MG63 (cell line): ENCODE measurements around the gene PAFAH2. TPM values are rescaled to one million over a fixed set of nuclear protein-coding genes. Genes with fewer than 3 reads are reported as not detected.
A peak's percentile ranks its signal among the peaks of the same experiment; 100 is the strongest.

ENCODE experiments used
- DNase-seq: peaks from one replicate; pipeline ENCODE4 v3.0.0-alpha.2; 2020
- H3K27me3 ChIP-seq: fragments of 250-450 bp; sonication (Bioruptor Pico); 2 replicates; pipeline ENCODE4 v1.5.1; 2020; ENCODE audit warnings: mild to moderate bottlenecking, moderate library complexity
- H3K36me3 ChIP-seq: fragments of 250-450 bp; sonication (Bioruptor Pico); 2 replicates; pipeline ENCODE4 v1.5.1; 2020; ENCODE audit warnings: mild to moderate bottlenecking, moderate library complexity
- H3K4me3 ChIP-seq: fragments of 250-450 bp; sonication (Bioruptor Pico); 2 replicates; pipeline ENCODE4 v1.5.1; 2020; ENCODE audit warnings: mild to moderate bottlenecking, moderate library complexity
- H3K9me3 ChIP-seq: fragments of 250-450 bp; sonication (Bioruptor Pico); 2 replicates; pipeline ENCODE4 v1.5.1; 2020; ENCODE audit warnings: mild to moderate bottlenecking, moderate library complexity
- total RNA-seq: library from RNA; depleted of rRNA; stranded (reverse); fragments of >200 nt; shearing (Covaris generic); gene quantifications from 2 replicates; pipeline ENCODE4 v1.2.3, GENCODE V29; 2014; ENCODE audit warnings: low replicate concordance

The PAFAH2 gene
- total RNA-seq, 1 experiment from 2014 or later: 4.5 TPM

- peak; percentile 93 for DNase-seq
Observed at GRCh38 chr1:26035203-26035958, 37.5 kb upstream of the PAFAH2 start.

GRCh38 chr1:26034504-26035202 lies 36.8 kb upstream of the PAFAH2 start:
- no peak for DNase-seq
- H3K4me3 ChIP-seq: peak overlapping the region; percentile 61
- H3K27me3 ChIP-seq: no peaks in the 10 kb centered on the region
- no peaks in the 10 kb centered on the region for H3K36me3 ChIP-seq
- no peaks in the 10 kb centered on the region for H3K9me3 ChIP-seq

More at GRCh38 chr1:26035203-26035958, 37.5 kb upstream of the PAFAH2 start:
- Histone ChIP-seq H3K4me3 (peak overlapping the region; percentile 61), H3K9me3 (no peaks in the 10 kb centered on the region), H3K36me3 (no peaks in the 10 kb centered on the region), H3K27me3 (no peaks in the 10 kb centered on the region)

GRCh38 chr1:26032656-26033357 lies 34.9 kb upstream of the PAFAH2 start:
- H3K36me3 ChIP-seq: no peaks in the 10 kb centered on the region
- DNase-seq: no peak

GRCh38 chr1:26031611-26032220 lies 33.9 kb upstream of the PAFAH2 start:
- no peak for DNase-seq

More at GRCh38 chr1:26032656-26033357, 34.9 kb upstream of the PAFAH2 start:
- no peak overlapping the region for H3K4me3 ChIP-seq
- H3K9me3 ChIP-seq: no peaks in the 10 kb centered on the region
- H3K27me3 ChIP-seq: no peaks in the 10 kb centered on the region

GRCh38 chr1:26031196-26031595 lies 33.3 kb upstream of the PAFAH2 start:
- Histone ChIP-seq H3K9me3 (no peaks in the 10 kb centered on the region), H3K27me3 (no peaks in the 10 kb centered on the region), H3K36me3 (no peaks in the 10 kb centered on the region), H3K4me3 (no peak overlapping the region)
- no peak for DNase-seq

More at GRCh38 chr1:26031611-26032220, 33.9 kb upstream of the PAFAH2 start:
- no peak overlapping the region for H3K4me3 ChIP-seq
- no peaks in the 10 kb centered on the region for H3K9me3 ChIP-seq
- no peaks in the 10 kb centered on the region for H3K36me3 ChIP-seq
- H3K27me3 ChIP-seq: no peaks in the 10 kb centered on the region

DNA sequence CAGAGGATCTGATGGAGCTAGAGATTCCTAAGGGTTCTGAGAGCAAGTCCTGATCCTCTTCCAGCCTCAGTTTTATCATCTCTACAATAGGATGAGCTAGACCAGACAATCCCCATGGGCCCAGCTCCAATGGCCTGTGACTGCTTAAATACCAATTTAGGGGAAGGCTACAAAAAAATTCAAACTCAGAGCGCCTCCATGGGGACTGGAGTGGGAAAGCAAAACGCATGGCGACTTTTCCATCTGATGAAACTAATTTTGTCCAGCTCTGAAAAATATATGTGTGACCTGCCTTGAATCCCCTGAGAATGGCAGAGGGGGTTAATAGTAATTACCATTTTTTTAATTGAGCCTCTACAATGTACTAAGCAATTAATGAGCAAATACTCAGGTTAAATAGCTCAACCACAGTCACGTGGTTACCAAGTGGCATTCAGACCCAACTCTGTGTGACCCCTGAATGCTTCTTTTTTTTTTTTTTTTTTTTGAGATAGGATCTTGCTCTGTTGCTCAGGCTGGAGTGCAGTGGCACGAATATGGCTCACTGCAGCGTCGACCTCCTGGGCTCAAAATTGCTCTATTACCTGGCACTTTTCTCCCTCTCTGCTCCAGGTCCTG lies 32.1 kb upstream of the PAFAH2 start:
- Histone ChIP-seq H3K9me3 (no peaks in the 10 kb centered on the region), H3K27me3 (no peaks in the 10 kb centered on the region), H3K4me3 (no peak overlapping the region), H3K36me3 (no peaks in the 10 kb centered on the region)
- DNase-seq: no peak

DNA sequence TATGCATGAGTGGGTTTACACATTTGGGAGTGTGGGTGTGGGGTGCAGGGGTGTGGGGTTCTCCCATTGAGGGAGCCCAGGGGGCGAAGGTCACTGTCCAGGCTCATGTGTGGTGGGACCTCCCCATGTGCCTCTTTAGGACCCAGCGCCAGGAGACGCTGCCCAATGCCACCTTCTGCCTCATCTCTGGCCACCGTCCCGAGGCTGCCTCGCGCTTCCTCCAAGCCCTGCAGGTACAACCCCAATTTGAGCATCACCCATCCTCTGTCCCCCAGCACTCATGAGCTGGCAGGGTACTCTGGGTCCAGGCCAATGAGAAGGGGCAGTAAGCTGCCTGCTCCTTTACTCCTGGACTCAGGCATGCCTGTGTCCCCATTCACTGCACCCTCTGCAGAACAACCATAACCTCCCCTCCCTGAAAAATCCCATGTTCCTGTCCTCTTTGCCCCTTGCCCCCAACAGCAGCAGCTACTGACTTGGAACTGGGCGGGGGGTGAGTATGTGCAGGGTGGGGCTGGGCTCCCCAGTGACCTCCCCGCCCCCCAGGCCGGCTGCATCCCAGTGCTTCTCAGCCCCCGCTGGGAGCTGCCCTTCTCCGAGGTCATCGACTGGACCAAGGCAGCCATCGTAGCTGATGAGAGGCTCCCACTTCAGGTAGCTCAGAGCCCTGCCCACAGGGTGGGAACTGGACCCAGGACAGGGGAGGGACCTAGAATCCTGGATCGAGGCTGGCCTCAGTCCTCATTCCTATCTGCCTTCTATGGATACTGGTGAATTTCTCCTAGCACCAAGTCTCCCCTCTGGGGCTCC lies 31.4 kb upstream of the PAFAH2 start:
- H3K4me3 ChIP-seq: no peak overlapping the region
- no peaks in the 10 kb centered on the region for H3K36me3 ChIP-seq
- no peaks in the 10 kb centered on the region for H3K9me3 ChIP-seq
- DNase-seq: no peak
- H3K27me3 ChIP-seq: no peaks in the 10 kb centered on the region

DNA sequence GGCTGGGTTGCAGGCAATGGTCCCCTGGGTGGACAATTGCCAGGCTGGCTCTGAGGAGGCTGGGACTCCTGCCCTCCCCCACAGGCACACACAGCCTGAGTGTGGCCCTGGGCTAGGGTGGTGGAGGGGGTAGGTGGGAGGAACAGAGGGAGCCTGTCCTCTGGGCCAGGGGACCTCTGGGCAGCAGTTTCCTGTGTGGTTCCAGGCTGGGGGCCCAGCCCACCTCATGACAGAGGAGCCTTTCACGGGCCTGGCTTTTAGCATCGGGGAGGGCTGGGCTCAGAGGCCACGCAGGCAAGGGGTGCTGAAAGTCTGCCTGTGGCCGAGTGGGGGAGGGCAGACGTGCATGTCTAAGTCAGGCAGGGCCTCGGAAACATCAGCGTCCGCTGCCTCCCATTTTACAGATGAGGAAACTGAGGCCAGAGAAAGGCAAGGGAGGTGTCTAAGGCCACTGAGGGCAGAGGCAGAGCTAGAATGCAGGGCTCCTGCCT lies 30.7 kb upstream of the PAFAH2 start:
- H3K27me3 ChIP-seq: no peaks in the 10 kb centered on the region
- no peak for DNase-seq
- no peaks in the 10 kb centered on the region for H3K36me3 ChIP-seq
- H3K4me3 ChIP-seq: no peak overlapping the region
- no peaks in the 10 kb centered on the region for H3K9me3 ChIP-seq

DNA sequence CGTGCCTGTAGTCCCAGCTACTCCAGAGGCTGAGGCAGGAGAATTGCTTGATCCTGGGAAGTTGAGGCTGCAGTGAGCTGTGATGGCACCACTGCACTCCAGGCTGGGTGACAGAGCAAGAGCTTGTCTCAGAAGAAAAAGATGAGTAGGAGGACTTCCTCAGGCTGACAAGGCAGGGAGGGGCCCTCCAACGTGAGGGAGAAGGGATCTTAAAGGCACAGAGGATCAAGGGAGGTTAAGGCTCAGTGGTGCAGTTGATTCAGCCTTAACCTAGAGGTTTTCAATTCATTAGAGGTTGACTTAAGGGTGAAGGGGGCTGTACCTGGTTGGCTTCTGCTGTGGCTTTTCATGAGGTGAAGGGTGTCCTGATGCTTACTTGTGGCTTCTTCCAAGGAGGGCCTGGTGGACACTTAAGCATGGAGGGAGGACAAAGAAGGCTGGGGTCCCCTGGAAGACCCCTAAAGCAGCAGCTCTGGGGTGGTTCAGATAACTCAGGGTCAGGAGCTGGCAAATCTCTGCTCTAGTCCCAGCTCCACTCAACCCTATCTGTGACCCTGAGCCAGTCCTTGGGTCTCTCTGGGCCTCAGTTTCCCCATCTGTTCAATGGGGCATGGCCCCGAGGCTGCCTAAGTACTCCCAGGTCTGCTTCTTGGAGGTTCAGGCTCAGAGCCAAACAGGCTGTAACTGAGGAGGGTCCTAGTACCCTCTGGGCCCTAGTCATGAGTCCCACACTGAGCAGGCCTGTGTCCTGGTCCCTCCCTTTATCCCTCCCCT lies 30.0 kb upstream of the PAFAH2 start:
- no peaks in the 10 kb centered on the region for H3K9me3 ChIP-seq

GRCh38 chr1:26025517-26025916 lies 27.7 kb upstream of the PAFAH2 start:
- no peaks in the 10 kb centered on the region for H3K36me3 ChIP-seq
- H3K27me3 ChIP-seq: no peaks in the 10 kb centered on the region
- H3K9me3 ChIP-seq: no peaks in the 10 kb centered on the region
- no peak for DNase-seq
- no peak overlapping the region for H3K4me3 ChIP-seq

More for the DNA sequence above, 30.0 kb upstream of the PAFAH2 start:
- no peaks in the 10 kb centered on the region for H3K27me3 ChIP-seq
- DNase-seq: no peak
- H3K4me3 ChIP-seq: no peak overlapping the region
- no peaks in the 10 kb centered on the region for H3K36me3 ChIP-seq

GRCh38 chr1:26025060-26025459 lies 27.2 kb upstream of the PAFAH2 start:
- DNase-seq: no peak
- no peaks in the 10 kb centered on the region for H3K36me3 ChIP-seq
- H3K27me3 ChIP-seq: no peaks in the 10 kb centered on the region
- H3K9me3 ChIP-seq: no peaks in the 10 kb centered on the region
- no peak overlapping the region for H3K4me3 ChIP-seq

DNA sequence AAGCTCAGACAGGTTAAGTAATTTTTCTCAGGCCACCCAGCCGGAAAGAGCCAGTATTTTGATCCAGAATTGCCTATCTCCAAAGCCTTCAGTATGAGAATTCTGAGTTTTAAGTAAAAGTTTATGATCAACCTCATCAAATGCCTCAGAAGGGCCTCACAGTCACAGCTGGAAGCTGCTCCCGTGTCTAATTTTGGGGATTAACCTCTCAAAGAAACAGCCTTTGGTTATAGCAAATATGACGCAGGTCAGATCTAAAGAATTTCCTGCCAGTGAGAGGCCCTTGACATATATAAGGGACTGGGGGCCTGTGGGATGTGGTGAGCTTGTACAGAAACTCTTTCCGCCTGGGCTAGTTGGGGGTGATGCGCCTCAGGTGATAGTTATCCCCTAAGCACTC lies 26.0 kb upstream of the PAFAH2 start:
- no peaks in the 10 kb centered on the region for H3K27me3 ChIP-seq
- H3K36me3 ChIP-seq: no peaks in the 10 kb centered on the region
- H3K4me3 ChIP-seq: no peak overlapping the region
- no peak for DNase-seq
- no peaks in the 10 kb centered on the region for H3K9me3 ChIP-seq

GRCh38 chr1:26023009-26023408 lies 25.1 kb upstream of the PAFAH2 start:
- no peak for DNase-seq

DNA sequence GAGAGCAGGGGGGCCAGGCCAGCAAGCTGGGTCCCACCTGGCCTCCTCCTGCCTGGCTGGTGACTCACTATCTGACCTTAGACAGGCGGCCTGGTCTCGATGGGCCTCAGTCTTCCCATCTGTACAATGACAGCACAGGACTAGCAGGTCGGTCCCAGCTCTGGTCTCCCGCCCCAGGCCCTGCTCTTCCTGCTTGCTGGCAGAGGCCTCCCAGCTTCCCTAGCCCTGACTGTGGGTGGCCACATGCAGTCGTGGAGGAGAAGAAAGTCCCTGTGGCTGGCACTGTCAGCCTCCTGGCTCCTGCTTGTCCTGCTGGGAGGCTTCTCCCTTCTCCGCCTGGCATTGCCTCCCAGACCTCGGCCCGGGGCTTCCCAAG lies 24.5 kb upstream of the PAFAH2 start:
- no peak for DNase-seq
- Histone ChIP-seq H3K9me3 (no peaks in the 10 kb centered on the region), H3K27me3 (no peaks in the 10 kb centered on the region), H3K36me3 (no peaks in the 10 kb centered on the region), H3K4me3 (no peak overlapping the region)

More at GRCh38 chr1:26023009-26023408, 25.1 kb upstream of the PAFAH2 start:
- Histone ChIP-seq H3K9me3 (no peaks in the 10 kb centered on the region), H3K27me3 (no peaks in the 10 kb centered on the region), H3K4me3 (no peak overlapping the region), H3K36me3 (no peaks in the 10 kb centered on the region)
